GM12878 (cell line): ENCODE measurements around the gene TIPIN. TPM values are rescaled to one million over a fixed set of nuclear protein-coding genes. Genes with fewer than 3 reads are reported as not detected.

ENCODE experiments used
- ATAC-seq: fragments of 200-7000 bp; cut with Tn5 transposase; 3 replicates; pipeline ENCODE4 v1.9.1; 2020; ENCODE audit warnings: mild to moderate bottlenecking, moderate library complexity
- BruUV-seq: library from RNA; stranded (reverse); fragments of 400-500 nt; replicated peaks from 2 replicates; lab custom pipeline; 2021; lab: Mats Ljungman, UMichigan
- CTCF ChIA-PET: fragments of 300-600 bp; sonication (Branson Sonifier 250); formaldehyde crosslinking; extraction: SDS; loops from one replicate; lab custom pipeline; 2021; ENCODE audit warnings: inconsistent platforms; lab: Yijun Ruan, JAX
- POLR2A ChIA-PET: fragments of 350-600 bp; formaldehyde crosslinking; extraction: SDS; loops from one replicate; lab custom pipeline; 2021; ENCODE audit warnings: inconsistent platforms; lab: Charles Lee
- RAD21 ChIA-PET: fragments of 300-600 bp; sonication (Branson Sonifier 250); formaldehyde crosslinking; loops from one replicate; lab custom pipeline; 2023; ENCODE audit warnings: antibody characterized with exemption; ENCODE audit not compliant: unreplicated experiment; lab: Charles Lee
- SMC1A ChIA-PET: fragments of 300-600 bp; sonication (Branson Sonifier 250); formaldehyde crosslinking; loops from one replicate; lab custom pipeline; 2023; ENCODE audit not compliant: unreplicated experiment, uncharacterized antibody; lab: Charles Lee
- DNase-seq: peaks from one replicate; pipeline ENCODE4 v3.0.0-alpha.2; 2011; ENCODE audit warnings: low read depth, low spot score
- FAIRE-seq: peaks from 3 replicates; lab custom pipeline; 2011; peaks lifted over from hg19 to GRCh38; lab: Jason Lieb, UNC
- H2AFZ ChIP-seq: 2 replicates; pipeline ENCODE4 v1.6.0; 2011; ENCODE audit warnings: low read depth, low read length, control low read depth; ENCODE audit not compliant: control insufficient read depth
- H3K27ac ChIP-seq: 2 replicates; pipeline ENCODE4 v1.5.1; 2011; ENCODE audit warnings: control low read depth; ENCODE audit not compliant: control insufficient read depth, insufficient read depth
- H3K27me3 ChIP-seq, 2 experiments: replicated peaks in 1 of 2; 2 replicates each; pipeline versions ENCODE4 v1.6.0 to v1.6.1; 2011; ENCODE audit warnings: low read length in 1 of 2; ENCODE audit not compliant: control insufficient read depth in 2 of 2, insufficient read depth in 2 of 2
- H3K36me3 ChIP-seq, 2 experiments: 2 replicates each; pipeline ENCODE4 v1.5.1; 2011; ENCODE audit warnings: low read length in 1 of 2; ENCODE audit not compliant: control insufficient read depth in 2 of 2, insufficient read depth in 2 of 2
- H3K4me1 ChIP-seq: 2 replicates; pipeline ENCODE4 v1.6.1; 2011; ENCODE audit warnings: mild to moderate bottlenecking, low read length, moderate library complexity, mixed read lengths; ENCODE audit not compliant: control insufficient read depth, insufficient read depth
- H3K4me2 ChIP-seq: 2 replicates; pipeline ENCODE4 v1.6.0; 2011; ENCODE audit warnings: control low read depth; ENCODE audit not compliant: control insufficient read depth, insufficient read depth
- H3K4me3 ChIP-seq: fragments of 200-600 bp; sonication (generic); 2 replicates; pipeline ENCODE4 v1.5.1; 2016
- H3K79me2 ChIP-seq: 2 replicates; pipeline ENCODE4 v1.6.0; 2011; ENCODE audit warnings: low read length; ENCODE audit not compliant: control insufficient read depth, insufficient read depth
- H3K9ac ChIP-seq: 2 replicates; pipeline ENCODE4 v1.8.0; 2011; ENCODE audit warnings: low read length, control low read depth, mixed read lengths; ENCODE audit not compliant: control insufficient read depth, insufficient read depth
- H3K9me3 ChIP-seq: replicated peaks from 3 replicates; pipeline ENCODE4 v1.5.1; 2011; ENCODE audit warnings: mild to moderate bottlenecking, low read length; ENCODE audit not compliant: control insufficient read depth, insufficient read depth
- H4K20me1 ChIP-seq: 2 replicates; pipeline ENCODE4 v1.6.0; 2011; ENCODE audit not compliant: control insufficient read depth, insufficient read depth
- IKZF1 ChIP-seq: fragments of 450-650 bp; conservative IDR thresholded peaks from 2 replicates; pipeline ENCODE4 v1.6.1; 2017; ENCODE audit warnings: antibody characterized with exemption, mild to moderate bottlenecking
- MEF2A ChIP-seq: IDR thresholded peaks from 2 replicates; pipeline ENCODE4 v1.6.1; 2011; ENCODE audit warnings: low read depth, mild to moderate bottlenecking, low read length, moderate library complexity; ENCODE audit not compliant: insufficient read depth
- whole genome bisulfite sequencing: methylation state at CpG from one replicate; pipeline ENCODE4 v1.1.6; 2016; ENCODE audit warnings: low lambda C conversion rate; ENCODE audit not compliant: insufficient replicate concordance, insufficient coverage; ENCODE audit errors: missing lambda C conversion rate; 5-methylcytosine and 5-hydroxymethylcytosine counted together
- in situ Hi-C: fragments of 300-500 bp; cut with MboI; formaldehyde crosslinking; loops from 9 replicates; pipeline ENCODE4 v1.14.3; 2018; ENCODE audit warnings: mixed read lengths
- intact Hi-C: fragments of 100-400 bp; cut with micrococcal nuclease; formaldehyde crosslinking; loops from one replicate; pipeline ENCODE4 v1.14.2; 2022; ENCODE audit not compliant: unreplicated experiment
- polyA plus RNA-seq, 11 experiments: library from polyadenylated mRNA; depleted of rRNA in 4 of 11; unstranded in 6 of 11; stranded (reverse) in 5 of 11; fragments of >200 nt; fragmentation: Nextera tagmentation in 4 of 11; fragmentation: Illumina TruSeq in 1 of 11; extraction: Ambion mirVana in 4 of 11; extraction: Trizol in 1 of 11; gene quantifications; 1 replicate in 1 of 11; 2 replicates in 10 of 11; pipeline versions ENCODE4 v1.2.1 to v1.2.3, GENCODE V29; 2011 to 2016; ENCODE audit warnings: inconsistent platforms in 2 of 11, missing spikeins in 2 of 11, low read depth in 1 of 11
- total RNA-seq, 4 experiments: library from RNA; depleted of rRNA in 3 of 4; stranded (reverse); fragments of >200 nt in 3 of 4; fragmentation: Illumina TruSeq in 1 of 4; extraction: Trizol in 1 of 4; gene quantifications; 2 replicates each; pipeline versions ENCODE4 v1.2.1 to v1.2.3, GENCODE V29; 2013 to 2021

Gene TIPIN
- total and polyA plus RNA-seq, 10 of the 15 experiments (the other 5 are each of a cell fraction or from before 2014, with no cell fraction given) = 21.1 to 69.2 (median 47.0) TPM

GRCh38 chr15:66389098-66389858, 32.8 kb upstream of the TIPIN start (continued):
- TF ChIP-seq IKZF1 = peak; percentile 47; the same call in 1 of the 2 replicates

GRCh38 chr15:66388576-66388975, 32.1 kb upstream of the TIPIN start:
- ATAC-seq = no peak
- 24% methylated on average over 3 of the region's 5 CpGs for WGBS
- RAD21 ChIA-PET = interaction anchor here (0.6 to 7.6 kb wide), 12 partner anchors 14 to 117 kb away, joined by 3 to 119 read pairs (median 4); partner anchors contain the start of genes RPL4, SNAPC5, TIPIN and ZWILCH
- no peak overlapping the region for H2AFZ ChIP-seq
- no peaks in the 10 kb centered on the region for H3K9me3 ChIP-seq
- H3K4me2 ChIP-seq = peak overlapping the region; percentile 50
- H3K4me1 ChIP-seq = peaks cover 17% of the 10 kb centered on the region; the same call in 1 of the 2 replicates
- TF ChIP-seq MEF2A = no peak
- TF ChIP-seq, all 136 proteins: peak for 0
- Histone ChIP-seq H3K27ac (peak overlapping the region; percentile 73), H3K27me3 (no peaks in the 10 kb centered on the region), H3K9ac (peak overlapping the region; percentile 84), H3K4me3 (peak overlapping the region; percentile 100), H4K20me1 (no peaks in the 10 kb centered on the region), H3K36me3 (no peaks in the 10 kb centered on the region), H3K79me2 (peaks cover 77% of the 10 kb centered on the region)
- POLR2A ChIA-PET = interaction anchor here (0.6 to 9.7 kb wide), 13 partner anchors 14 to 1007 kb away, joined by 3 to 120 read pairs (median 6); partner anchors contain the start of gene SNAPC5
- in situ Hi-C loops (no loop called here), intact Hi-C loops (no loop called here)
- FAIRE-seq (no peak), DNase-seq (no peak)
- no TSS peak for BruUV-seq
- CTCF ChIA-PET = interaction anchor here (0.7 to 5.5 kb wide), 14 partner anchors 13 to 115 kb away, joined by 3 to 90 read pairs (median 7); partner anchors contain the start of genes SNAPC5 and TIPIN
- SMC1A ChIA-PET = interaction anchor here (0.6 to 5.0 kb wide), 19 partner anchors 14 to 110 kb away, joined by 3 to 71 read pairs (median 3); partner anchors contain the start of genes SNAPC5 and TIPIN
